SKM-1 (cell line): ENCODE measurements around the gene KIFC1.

Source experiments
- DNase-seq: peaks from one replicate; lab custom pipeline; 2025; ENCODE audit not compliant: unreplicated experiment; lab: John Stamatoyannopoulos, UW

KIFC1 gene

GRCh38 chr6:33410050-33410710, 18.6 kb downstream of the KIFC1 start:
- peak; percentile 98 for DNase-seq

- DNase-seq, result peak; percentile 66
These were observed 19.3 kb downstream of the KIFC1 start, which contains the start of gene PHF1 for GRCh38 chr6:33410711-33411631. Gene PHF1, plus strand, starts transcription at chr6:33411014. Its CDS starts 1,250 bp downstream, at chr6:33412264.

GRCh38 chr6:33411632-33412005, 20.0 kb downstream of the KIFC1 start:
- no peak for DNase-seq

- DNase-seq, result no peak
These were observed 20.8 kb downstream of the KIFC1 start for GRCh38 chr6:33412140-33413009.

GRCh38 chr6:33413241-33414120, 21.9 kb downstream of the KIFC1 start:
- no peak for DNase-seq

- no peak for DNase-seq
These were observed 23.1 kb downstream of the KIFC1 start for GRCh38 chr6:33414592-33415271.

GRCh38 chr6:33415831-33416230, 24.2 kb downstream of the KIFC1 start:
- DNase-seq, result no peak

GRCh38 chr6:33416386-33417127, 24.9 kb downstream of the KIFC1 start:
- no peak for DNase-seq

GRCh38 chr6:33417128-33417902, 25.7 kb downstream of the KIFC1 start:
- no peak for DNase-seq

GRCh38 chr6:33417903-33418689, 26.5 kb downstream of the KIFC1 start, which contains the start of gene CUTA:
Gene CUTA, minus strand, starts transcription at chr6:33418107. Its CDS starts 107 bp downstream, at chr6:33418000.
- DNase-seq, result peak; percentile 95

GRCh38 chr6:33418690-33419291, 27.2 kb downstream of the KIFC1 start:
- DNase-seq, result no peak

- no peak for DNase-seq
These were observed 28.2 kb downstream of the KIFC1 start, which contains the start of gene SYNGAP1 for GRCh38 chr6:33419580-33420490. Gene SYNGAP1, plus strand, starts transcription at chr6:33420065. Its CDS starts 200 bp downstream, at chr6:33420265.

- no peak for DNase-seq
These were observed 29.1 kb downstream of the KIFC1 start for GRCh38 chr6:33420491-33421343.

GRCh38 chr6:33421344-33421643, 29.7 kb downstream of the KIFC1 start:
- DNase-seq, result no peak

GRCh38 chr6:33423777-33424176, 32.2 kb downstream of the KIFC1 start:
- DNase-seq, result no peak
